GOT3 (cell line): ENCODE results near the gene SVBP.
"Not testable (repeated sequence)": the region's sequence is repeated elsewhere in the genome, so short reads cannot be mapped to it uniquely, and the experiment has no call there.

Source experiments
- DNase-seq: peaks from one replicate; lab custom pipeline; 2025; ENCODE audit warnings: mixed read lengths; lab: John Stamatoyannopoulos, UW

SVBP gene

GRCh38 chr1:42841440-42842147, 24.4 kb upstream of the SVBP start:
- DNase-seq: no peak

DNA sequence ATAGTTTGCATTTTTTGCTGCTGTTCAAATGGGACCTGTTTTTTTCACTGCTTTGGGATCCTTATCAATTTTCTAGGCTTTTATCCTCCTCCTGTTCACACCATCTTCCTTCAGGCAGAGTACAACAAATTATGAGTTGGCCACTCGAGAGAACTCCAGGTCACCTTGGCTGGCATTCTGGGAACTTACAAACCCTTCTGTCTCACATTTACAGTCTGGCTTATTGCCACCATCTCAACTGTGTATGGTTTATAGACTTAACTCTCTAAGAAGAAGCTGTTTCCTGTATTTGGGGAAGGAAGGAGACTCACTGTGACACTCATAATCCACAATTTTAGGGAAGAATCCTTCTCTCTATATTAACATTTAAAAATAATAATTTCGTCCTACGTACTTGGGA, 23.8 kb upstream of the SVBP start:
- DNase-seq: no peak

DNA sequence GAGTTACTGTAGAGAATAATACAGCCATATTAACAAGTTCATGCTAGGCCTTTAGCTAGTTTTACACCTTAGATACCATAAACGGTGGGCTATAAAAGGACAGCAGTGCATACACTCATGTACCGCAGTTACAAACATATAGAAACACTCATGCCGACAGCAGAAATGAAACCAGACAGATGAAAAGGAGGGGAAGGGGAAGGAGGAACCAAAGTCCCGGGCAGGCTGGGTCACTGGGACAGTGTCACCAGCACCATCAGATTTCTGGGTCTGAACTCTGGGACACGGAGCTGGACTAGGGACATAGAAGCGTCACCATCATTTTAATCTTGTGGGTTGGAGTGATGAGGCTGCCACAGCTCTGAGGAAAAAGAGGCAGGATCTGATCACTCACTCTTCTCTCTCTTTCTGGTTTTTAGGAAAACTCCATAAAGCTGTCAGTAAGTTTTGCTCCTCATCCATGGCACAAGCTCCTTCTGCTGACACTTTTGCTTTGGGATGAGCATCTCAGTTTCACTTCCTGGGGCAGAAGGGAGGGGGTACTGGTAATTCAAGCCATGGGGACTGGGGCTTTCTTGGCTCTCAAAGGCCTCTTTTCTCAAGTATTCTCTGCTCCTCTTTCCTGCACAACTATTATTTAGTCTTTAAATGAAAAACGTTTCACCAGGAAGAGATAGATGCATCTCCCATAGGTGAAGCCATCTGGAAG, 21.4 kb upstream of the SVBP start:
- DNase-seq: no peak

GRCh38 chr1:42837709-42838108, 20.5 kb upstream of the SVBP start:
- no peak for DNase-seq

DNA sequence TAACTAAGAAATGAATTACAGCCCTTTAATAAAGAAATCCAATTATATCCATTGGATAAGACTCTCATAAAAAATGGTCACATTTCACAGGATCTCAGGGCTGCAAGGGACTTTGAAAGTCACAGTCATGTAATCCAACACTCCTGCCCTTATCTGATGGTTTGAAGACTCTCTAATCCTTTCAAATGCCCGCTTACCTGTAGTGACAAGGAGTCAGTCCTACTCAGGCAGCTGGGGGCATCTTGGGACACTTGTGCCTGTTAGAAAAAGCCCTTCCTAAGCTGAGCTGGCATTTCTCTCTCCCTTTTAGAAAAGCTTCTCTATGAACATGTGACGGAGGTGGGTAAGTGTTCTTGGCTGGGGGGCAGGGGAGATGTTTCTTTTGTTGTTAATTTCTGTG, 18.2 kb upstream of the SVBP start:
- DNase-seq: no peak

DNA sequence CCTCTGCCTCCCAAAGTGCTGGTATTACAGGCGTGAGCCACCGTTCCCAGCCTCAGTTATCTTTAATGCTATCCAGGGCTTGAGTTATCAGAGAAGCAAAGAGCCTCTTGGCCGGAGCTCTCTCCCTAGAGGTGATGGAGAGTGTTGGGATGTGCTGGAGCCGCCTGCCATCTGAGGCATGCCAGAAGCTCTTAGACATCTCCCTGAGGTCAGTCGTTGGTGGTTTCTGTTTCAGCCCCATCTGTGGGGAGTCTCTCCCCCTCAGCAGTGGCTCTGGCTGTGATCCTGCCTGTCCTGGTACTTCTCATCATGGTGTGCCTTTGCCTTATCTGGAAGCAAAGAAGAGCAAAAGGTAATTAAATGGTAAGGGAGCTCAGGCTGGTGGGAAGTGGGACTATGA, 17.6 kb upstream of the SVBP start:
- no peak for DNase-seq

GRCh38 chr1:42833981-42834380, 16.8 kb upstream of the SVBP start:
- DNase-seq: no peak

DNA sequence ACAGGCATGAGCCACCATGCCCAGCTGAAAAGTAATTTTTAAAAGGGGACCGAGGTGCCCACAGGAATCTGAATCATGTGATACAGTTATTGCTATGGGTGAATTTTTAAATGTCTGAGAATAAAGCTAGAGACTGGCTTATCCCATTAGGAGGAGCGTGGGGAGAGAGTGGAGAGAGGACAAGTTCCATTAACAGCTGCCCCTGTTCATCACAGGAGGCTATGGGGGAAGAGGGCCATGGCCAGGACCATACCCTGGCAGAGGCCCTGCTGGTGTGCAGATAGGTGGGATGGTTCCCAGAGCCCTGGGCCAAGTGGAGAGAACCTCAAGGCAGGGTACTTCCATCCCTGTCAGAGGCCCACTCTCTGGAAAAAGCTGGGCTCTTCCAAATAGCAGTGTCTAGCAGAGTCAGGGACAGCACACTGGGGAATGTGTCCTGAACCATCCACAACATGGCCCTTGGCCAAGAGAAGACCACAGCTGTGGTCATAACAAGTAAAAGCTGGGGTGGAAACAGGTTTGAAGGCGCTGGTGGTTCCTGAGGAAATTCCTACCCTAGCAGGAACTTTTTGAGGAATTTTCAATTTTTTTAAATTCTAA, 15.5 kb upstream of the SVBP start:
- no peak for DNase-seq

DNA sequence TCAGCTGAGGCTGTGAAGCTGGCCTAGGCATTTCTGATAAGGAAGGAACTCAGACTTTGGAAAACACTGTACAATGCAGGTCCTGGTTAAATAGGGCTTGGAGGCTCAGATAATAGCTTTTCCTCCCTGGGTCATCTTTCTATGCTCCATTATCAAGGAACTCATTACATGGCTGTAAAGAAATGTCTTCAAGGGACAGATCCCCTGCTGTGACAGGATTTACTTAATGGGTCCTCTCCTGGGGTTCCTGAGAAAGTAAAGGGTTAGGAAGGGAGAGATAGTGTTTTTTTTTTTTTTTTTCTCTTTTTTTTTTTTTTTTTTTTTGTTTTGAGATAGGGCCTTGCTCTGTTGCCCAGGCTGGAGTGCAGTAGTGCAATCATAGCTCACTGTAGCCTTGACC, 14.1 kb upstream of the SVBP start:
- DNase-seq: no peak

GRCh38 chr1:42830631-42831030, 13.4 kb upstream of the SVBP start:
- DNase-seq: no peak

DNA sequence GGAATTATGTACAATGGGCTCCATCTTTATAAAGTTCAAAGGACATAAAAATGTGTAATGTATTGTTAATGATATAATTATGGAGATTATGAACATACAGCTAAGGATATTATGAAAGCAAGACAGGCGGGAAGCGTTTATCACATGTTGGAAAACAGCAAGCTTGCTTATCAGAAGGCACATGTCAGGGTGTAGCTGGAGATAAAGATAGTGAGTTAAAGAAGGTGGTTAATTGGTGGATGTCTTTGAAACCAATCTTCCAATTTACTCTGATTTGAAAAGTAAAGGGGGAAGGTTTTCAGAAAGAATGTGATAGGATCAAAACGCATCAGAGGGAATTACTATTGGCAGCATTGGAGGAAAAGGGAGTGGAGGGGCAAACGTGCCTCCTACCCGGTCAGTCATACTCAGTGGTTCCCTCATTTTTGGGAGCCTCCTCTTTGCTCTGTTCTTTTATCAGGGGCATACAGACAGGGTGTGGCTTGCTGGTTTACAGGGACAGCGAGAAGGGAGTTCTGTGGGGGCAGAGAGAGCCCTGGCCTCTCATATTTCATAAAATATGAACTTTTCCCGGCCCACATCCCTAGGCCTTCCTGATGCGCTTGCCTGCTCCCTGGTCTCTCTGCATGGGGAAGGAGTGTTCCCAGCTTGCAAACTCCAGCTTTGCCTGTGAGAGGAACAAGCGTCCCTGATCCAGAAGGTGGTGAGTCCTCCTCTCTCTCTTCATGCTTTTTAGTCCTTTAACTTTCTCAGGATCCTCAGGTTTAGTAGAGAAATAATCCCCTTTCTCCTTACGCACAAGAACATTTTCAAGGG, 8.0 kb upstream of the SVBP start:
- no peak for DNase-seq

GRCh38 chr1:42824481-42825035, 7.4 kb upstream of the SVBP start:
- no peak for DNase-seq

DNA sequence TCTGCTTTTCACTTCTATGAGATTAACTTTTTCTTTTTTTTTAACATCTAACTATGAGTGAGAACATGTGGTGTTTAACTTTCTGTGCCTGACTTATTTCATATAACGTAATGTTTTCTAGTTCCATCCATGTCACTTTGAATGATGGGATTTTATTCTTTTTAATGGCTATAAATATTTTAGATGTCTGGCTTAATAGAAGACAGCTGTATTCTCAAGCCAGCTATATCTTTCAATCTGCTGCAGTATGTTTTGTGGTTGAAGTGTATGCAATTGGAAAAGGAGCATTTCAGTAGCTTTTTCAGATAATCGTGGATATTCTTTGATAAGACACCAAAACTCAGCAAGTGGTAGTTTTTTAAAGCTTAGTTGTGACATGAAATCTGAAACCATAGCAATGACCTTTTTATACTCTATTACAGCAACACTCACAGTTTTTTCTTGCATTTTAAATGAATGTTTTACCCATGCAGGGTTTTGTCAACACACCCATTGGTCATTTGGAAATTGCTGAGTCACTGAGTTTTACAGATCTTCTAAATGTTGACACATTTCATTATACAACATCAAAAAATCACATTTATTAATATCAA, 5.7 kb upstream of the SVBP start:
- DNase-seq: no peak

- no peak for DNase-seq
Measured at GRCh38 chr1:42821690-42822089, 4.5 kb upstream of the SVBP start.

DNA sequence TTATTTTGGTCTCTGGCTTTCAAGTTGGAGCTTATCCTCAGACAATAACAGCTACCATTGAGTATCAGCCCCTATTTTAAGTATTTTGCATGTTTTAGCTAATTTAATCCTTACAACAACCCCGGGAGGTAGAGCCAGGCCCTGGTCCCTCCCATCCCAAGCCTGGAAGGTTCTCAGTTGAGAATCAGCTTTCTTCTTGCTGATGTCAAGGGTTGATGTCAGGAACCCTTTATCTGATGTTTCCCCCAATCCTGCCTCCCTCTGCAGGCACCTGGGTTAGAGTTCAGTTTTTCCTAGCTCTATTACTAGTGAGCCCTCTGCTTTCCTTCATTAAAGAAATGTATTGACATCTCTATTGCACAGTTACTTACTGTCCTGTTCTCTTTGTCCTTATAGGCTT, 3.6 kb upstream of the SVBP start:
- DNase-seq: no peak

DNA sequence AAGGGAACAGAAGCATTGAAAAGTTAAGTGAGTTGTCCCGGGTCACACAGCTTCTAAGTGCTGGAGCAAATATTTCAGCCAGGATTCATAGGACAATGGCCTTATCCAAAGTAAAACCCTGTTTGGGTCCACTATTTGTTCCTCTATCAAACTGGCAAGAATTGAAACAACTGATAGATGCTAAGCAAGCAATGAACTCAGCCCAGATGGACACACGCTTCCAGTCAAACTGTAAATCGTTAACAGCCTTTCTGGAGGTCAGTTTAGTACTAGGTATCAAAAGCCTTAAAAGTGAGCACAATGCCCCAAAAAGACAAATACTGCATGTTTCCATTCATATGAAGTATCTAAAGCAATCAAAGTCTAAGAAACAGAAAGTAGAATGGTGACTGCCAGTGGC, 779 bp upstream of the SVBP start:
- no peak for DNase-seq

GRCh38 chr1:42817440-42817767, 207 bp upstream of the SVBP start:
- no peak for DNase-seq

- no peak for DNase-seq
Measured at GRCh38 chr1:42815941-42816584, 1.1 kb downstream of the SVBP start.

DNA sequence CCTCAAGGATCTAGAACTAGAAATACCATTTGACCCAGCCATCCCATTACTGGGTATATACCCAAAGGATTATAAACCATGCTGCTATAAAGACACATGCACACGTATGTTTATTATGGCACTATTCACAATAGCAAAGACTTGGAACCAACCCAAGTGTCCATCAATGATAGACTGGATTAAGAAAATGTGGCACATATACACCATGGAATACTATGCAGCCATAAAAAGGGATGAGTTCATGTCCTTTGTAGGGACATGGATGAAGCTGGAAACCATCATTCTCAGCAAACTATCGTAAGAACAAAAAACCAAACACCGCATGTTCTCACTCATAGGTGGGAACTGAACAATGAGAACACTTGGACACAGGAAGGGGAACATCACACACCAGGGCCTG, 2.4 kb downstream of the SVBP start:
- not testable (repeated sequence) for DNase-seq

DNA sequence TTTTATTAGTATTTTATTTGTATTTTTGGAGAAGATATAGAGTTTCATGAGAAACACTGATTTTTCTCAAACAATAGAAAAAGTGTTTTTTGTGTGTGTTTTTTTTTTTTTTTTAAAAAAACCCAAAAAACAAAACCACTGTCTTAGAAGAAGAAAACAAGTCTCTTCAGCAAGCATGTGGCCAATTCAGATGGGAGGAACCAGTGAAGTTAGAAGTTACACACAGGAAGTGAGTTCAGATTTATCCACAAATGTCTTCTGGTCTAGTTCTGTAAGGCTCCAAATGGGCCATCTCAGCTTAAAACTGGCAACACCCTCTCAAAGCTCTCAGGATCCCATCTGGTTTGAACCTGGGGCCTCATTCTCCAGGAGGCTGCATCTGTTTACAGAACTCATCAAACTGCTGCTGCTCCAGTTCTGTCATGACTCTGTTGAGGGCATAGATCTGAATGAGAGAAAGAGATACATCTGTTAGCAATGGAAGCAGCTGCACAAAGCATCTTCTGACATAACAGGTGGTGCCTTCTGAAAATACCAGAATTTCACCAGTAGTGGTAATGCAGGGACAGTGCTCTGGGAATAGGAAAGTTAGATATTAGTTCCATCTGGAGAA, 10.0 kb downstream of the SVBP start:
- DNase-seq: no peak

DNA sequence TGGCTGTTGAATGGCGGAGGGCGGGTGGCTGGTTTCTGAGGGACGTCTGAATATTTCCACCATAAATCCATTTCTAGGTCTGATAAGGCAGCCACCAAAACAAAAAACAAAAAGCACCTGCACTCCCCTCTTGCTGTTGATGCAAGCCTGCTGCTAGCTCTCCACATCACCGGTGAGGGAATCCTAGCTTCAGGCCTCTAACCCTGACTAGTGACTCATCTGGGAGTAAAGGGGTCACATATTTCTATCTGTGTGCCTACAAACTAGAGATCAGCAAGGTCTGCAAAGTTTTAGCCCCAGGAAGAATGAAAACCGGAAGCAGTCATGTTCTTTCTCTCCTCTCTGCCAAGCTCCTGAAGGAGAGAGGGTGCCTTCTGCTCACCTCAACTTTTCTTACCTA, 10.6 kb downstream of the SVBP start:
- DNase-seq: no peak
